Astrocyte of the spinal cord (primary cell): ENCODE data around the gene PSMD12.

Source experiments
- DNase-seq: peaks from one replicate; pipeline ENCODE4 v3.0.0; 2011; ENCODE audit warnings: low read depth, low spot score
- H3K4me3 ChIP-seq: 2 replicates; pipeline ENCODE4 v1.5.1; 2011; ENCODE audit warnings: low read depth, mild to moderate bottlenecking, low read length, moderate library complexity
- in situ Hi-C: cut with HindIII; loops from 2 replicates; pipeline ENCODE4 v1.10.0; 2017; ENCODE audit warnings: low sequenced_read_pairs
- TF ChIP-seq, protein P1 (sequence below): IDR thresholded peaks from 2 replicates; pipeline ENCODE4 v1.5.1; 2012; ENCODE audit warnings: low read depth, mild to moderate bottlenecking, low read length, inconsistent platforms

The PSMD12 gene

DNA sequence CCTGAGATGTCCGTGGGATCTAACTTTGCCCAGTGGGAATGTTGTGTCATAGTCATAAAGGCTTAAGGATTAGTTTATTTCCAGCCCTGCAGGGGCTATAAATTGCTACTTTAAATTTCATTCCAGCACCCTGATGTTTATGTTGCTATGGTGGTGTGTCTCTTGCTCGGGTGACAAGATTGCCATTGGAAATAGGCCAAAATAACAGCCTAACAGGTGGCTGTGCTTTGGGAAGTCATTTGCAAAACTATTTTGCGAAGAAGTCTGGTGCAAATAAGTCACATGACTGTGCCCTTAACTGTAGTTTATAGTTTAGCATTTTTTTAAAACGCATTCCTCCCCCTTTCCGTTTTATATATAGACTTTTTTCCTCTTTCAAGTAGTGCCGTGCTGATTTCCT lies 33.8 kb upstream of the PSMD12 start:
- DNase-seq = peak; percentile 33
- H3K4me3 ChIP-seq = no peak overlapping the region
- TF ChIP-seq, protein P1, sequence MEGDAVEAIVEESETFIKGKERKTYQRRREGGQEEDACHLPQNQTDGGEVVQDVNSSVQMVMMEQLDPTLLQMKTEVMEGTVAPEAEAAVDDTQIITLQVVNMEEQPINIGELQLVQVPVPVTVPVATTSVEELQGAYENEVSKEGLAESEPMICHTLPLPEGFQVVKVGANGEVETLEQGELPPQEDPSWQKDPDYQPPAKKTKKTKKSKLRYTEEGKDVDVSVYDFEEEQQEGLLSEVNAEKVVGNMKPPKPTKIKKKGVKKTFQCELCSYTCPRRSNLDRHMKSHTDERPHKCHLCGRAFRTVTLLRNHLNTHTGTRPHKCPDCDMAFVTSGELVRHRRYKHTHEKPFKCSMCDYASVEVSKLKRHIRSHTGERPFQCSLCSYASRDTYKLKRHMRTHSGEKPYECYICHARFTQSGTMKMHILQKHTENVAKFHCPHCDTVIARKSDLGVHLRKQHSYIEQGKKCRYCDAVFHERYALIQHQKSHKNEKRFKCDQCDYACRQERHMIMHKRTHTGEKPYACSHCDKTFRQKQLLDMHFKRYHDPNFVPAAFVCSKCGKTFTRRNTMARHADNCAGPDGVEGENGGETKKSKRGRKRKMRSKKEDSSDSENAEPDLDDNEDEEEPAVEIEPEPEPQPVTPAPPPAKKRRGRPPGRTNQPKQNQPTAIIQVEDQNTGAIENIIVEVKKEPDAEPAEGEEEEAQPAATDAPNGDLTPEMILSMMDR = no peak
- in situ Hi-C loops = no loop called here

DNA sequence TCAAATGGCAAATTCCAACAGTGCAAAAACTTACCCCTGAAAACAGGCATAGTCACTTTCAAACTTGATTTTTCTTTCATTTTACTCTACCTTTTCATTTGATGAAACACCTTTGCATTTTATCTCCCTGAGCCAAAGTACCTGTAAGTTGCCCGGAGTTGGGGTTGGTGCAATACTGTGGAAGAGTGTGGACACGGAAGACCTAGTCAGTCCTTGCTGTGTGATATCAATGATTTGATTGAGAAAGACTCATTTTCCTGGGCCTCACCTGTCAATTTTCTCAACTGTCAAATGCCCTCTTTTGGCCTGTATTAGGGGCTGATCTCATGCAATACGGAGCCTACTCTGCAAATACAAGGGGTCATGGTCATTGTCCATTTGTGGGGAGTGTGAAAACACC lies 33.3 kb upstream of the PSMD12 start:
- TF ChIP-seq, protein P1 = no peak
- H3K4me3 ChIP-seq = no peak overlapping the region
- in situ Hi-C loops = no loop called here
- DNase-seq = no peak

DNA sequence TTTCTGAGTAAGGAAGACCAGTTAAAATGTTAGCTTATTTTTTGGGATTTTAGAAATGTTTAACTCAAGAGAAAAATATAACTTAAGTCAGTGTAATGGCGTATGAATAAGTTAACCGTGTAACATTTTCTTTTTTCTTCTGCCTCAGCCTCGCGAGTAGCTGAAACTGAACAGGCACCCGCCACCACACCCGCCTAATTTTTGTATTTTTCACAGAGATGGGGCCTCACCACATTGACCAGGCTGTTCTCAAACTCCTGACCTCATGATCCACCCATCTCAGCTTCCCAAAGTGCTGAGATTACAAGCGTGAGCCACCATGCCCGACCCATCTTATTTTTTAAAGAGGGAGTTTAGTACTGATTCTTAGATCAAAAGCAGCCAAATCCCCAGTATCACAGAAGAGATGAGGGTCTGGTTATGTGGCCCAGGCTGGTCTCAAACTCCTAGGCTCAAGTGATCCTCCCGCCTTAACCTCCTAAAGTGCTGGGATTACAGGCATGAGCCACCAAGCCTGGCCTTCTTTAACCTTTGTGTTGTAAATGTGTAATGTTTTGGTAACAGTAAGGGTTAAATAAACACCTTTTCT lies 27.5 kb upstream of the PSMD12 start:
- in situ Hi-C loops = no loop called here
- no peak overlapping the region for H3K4me3 ChIP-seq
- TF ChIP-seq, protein P1 = no peak
- DNase-seq = no peak

DNA sequence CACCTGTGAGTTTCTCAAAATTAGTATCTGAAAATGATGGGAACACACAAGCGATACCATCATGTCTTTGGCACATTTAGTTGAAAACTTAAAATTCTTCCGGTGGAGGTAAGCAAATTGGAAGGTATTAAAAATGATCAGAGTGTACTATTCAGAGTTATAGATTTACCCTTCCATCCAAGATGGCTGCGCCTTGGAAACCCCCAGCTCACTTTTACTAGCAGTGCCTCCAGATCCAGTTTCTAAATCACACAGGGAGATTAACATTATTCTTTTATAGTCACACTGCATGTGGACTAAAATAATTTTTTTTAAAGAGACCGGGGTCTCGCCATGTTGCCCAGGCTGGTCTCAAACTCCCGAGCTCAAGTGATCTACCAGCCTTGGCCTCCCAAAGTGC lies 25.7 kb upstream of the PSMD12 start:
- no peak for DNase-seq
- in situ Hi-C loops = no loop called here
- TF ChIP-seq, protein P1 = no peak
- H3K4me3 ChIP-seq = no peak overlapping the region

DNA sequence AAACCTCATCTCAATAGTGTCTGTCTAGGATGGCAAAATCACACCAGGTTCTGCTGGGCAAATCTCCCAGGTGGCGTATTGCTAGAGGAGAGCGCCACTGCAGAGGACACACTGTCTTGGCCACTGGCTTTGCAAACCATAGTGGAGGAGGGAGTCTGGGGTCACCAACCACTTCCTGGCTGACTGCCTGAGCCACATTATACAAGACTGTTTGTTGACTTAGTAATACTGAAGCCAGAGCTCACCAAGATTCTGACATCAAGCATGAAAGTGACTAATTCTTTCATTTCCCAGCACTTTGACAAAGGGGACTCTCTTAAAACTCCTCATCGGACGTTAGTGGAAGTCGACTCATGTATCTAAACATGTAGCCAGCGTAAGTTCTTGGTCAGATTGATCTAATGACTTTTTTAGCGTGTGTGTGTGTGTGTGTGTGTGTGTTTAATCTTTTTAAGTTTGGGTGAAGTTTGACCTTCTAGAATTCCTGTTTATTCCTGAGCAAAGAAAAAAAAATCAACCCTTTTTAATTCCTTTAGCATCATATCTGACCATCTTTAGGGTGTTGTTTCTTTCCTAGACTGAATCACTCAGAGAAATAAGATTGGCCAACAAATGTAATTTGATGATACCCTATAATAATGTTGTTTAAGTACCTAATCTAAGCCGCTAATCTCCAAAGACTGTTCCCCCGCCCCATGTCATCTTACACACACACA lies 24.4 kb upstream of the PSMD12 start:
- TF ChIP-seq, protein P1 = no peak
- peak; percentile 96 for DNase-seq
- no peak overlapping the region for H3K4me3 ChIP-seq
- in situ Hi-C loops = no loop called here

DNA sequence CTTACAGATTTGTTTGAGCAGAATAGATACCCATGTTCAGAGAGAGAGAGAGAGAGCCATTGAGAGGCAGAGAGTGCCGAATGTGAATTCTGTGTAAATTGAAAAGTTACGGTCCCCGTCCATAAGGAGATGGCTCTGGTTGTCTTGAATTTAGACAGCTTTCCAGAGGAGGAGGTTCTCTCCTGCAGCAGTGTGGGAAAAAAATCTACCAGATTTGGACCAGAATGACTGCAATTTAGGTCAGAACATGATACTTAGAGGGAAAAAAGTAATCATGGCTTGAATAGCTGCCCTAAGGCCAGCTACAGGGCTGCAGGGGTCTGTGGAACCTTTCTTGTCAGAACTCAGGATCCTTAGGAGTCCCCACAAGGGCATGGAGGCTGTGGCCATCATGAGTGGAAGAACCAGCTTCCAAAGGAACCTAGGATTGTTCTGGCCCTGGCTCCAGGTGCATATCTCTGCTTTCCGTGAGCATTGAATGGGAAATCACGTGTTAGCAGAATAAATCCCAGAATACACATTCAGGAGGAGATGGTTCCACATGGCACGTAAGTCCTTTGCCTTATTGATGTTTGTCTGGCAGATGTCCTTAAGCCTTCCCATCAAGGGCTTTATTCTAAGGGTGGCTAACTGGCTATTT lies 23.7 kb upstream of the PSMD12 start:
- TF ChIP-seq, protein P1 = no peak
- no peak for DNase-seq
- no peak overlapping the region for H3K4me3 ChIP-seq
- in situ Hi-C loops = no loop called here
